Endothelial cell of coronary artery (primary cell): ENCODE results near the gene MED22. TPM values are rescaled to one million over a fixed set of nuclear protein-coding genes. Genes with fewer than 3 reads are reported as not detected.

Experiments
- total RNA-seq: library from RNA; depleted of rRNA; stranded (reverse); fragments of >200 nt; gene quantifications from 2 replicates; pipeline ENCODE4 v1.2.3, GENCODE V29; 2014

The MED22 gene
- total RNA-seq, result 13.2 and 13.9 TPM in 2 replicates

DNA sequence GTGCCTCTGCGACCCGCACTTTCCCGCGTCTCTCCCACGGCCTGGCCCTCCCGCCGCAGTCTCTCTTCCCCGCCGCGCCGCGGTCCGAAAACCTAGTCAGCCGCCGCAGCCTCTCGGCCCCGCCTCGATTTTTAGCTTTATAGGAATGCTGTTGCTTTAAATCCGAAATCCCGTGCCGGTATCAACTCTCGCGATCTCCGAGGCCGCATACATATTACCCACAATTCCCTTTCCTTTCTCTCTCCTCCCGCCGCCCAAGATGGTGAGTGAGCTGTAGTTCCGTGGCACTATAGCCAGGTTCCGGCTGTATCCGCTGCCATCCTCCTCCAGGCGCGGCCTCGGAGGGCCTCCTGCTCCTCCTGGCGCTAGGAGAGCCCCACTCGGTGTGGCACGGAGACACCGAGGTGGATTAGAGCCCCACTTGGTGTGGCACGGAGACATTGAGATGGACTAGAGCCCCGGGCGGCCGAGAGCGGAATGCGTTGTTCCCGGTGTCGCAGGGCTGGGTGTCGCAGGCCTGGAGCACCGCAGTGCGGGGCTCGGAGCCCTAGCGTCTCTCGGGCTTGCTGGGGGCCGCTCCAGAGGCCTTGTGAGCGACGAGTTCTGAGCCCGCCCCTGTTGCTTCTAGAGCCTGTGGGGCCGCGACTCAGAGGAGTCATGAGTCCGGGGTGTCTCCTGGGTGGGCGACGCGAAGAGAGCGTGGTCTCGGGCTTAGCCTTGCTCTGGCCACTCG lies at the start of gene MED22, which contains the start of gene RPL7A:
Gene MED22 (minus strand): TSS at position 147 of the 733 bp plus-strand sequence. CDS start 1,469 bp downstream, outside the sequence.
Gene RPL7A (plus strand): TSS at position 234 of the 733 bp plus-strand sequence. CDS start 26 bp downstream, at position 260.

DNA sequence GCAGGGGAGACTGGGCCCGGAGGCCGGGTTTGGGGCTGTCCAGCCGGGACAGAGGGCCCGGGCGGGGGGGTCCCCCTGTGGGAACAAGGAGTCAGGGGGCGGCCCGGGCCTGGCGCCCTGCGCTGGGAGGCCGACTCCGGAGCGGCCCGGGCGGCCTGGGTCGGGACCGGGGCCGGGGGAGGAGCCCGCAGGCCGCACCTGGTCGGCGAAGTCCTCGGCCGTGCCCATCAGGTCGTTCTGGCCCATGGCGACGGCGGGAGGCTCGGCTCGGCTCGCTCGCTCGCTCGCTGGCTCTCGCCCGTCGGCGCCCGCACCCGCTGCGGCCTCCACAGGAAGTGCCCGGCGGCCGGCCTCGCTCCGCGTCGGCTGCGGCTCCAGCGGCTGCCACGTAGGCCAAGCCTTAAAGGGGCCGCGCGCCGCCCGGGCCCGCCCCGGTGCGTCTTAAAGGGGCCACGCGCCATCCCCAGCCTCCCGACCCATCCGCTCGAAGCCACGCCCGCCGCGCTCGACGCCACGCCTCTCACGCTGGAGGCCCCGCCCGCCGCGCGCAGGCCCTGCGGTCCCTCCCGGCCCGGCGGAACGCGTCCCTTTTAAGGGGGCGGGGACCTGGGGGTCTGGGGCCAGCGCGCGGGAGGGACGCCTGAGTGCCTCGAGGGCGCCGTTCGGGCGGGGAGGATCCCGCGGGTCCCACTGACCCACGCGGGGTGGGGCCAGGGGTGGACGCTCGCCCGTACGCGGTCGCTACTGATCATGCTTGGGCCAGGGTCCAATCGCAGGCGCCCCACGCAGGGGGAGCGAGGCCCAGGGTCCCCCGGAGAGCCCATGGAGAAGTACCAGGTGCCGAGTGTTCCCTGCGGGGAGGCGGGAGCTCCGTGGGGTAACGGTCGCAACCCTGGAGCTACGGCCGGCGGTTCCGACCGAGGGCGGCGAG lies 28.1 kb upstream of the MED22 start, which contains the start of the genes STKLD1 and SURF4:
Gene STKLD1 (plus strand): TSS at position 643 of the 931 bp plus-strand sequence. CDS start 108 bp downstream, at position 751.
Gene SURF4 (minus strand): TSS at position 337 of the 931 bp plus-strand sequence. CDS start 91 bp downstream, at position 246.

DNA sequence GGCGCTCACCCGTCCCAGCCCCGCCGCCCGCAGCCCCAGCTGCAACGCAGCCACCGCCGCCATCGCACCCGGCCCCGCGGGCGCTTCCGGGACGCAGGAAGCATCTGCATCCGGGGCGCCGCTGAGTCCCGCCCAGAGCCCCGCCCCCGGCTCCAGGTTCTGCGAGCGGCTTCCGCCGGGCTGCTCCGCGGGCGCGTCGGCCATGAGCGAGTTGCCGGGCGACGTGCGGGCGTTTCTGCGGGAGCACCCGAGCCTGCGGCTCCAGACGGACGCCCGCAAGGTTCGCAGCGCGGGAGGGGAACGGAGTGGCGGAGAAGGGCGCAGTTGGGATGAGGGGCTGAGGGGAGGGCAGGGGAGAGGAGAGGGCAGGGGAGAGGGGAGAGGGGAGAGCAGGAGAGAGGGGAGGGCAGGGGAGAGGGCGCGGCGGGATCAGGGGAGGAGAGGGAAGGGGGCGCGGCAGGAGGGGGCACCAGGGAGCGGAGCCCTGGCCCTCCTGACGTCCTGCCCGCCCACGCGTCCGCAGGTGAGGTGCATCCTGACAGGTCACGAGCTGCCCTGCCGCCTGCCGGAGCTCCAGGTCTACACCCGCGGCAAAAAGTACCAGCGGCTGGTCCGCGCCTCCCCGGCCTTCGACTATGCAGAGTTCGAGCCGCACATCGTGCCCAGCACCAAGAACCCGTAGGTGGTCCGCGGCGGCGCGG lies 8.6 kb upstream of the MED22 start, which contains the start of the genes SURF1 and SURF2:
Gene SURF1 (minus strand): TSS at position 97 of the 701 bp plus-strand sequence. CDS start 34 bp downstream, at position 63.
Gene SURF2 (plus strand): TSS at position 160 of the 701 bp plus-strand sequence. CDS start 43 bp downstream, at position 203.

DNA sequence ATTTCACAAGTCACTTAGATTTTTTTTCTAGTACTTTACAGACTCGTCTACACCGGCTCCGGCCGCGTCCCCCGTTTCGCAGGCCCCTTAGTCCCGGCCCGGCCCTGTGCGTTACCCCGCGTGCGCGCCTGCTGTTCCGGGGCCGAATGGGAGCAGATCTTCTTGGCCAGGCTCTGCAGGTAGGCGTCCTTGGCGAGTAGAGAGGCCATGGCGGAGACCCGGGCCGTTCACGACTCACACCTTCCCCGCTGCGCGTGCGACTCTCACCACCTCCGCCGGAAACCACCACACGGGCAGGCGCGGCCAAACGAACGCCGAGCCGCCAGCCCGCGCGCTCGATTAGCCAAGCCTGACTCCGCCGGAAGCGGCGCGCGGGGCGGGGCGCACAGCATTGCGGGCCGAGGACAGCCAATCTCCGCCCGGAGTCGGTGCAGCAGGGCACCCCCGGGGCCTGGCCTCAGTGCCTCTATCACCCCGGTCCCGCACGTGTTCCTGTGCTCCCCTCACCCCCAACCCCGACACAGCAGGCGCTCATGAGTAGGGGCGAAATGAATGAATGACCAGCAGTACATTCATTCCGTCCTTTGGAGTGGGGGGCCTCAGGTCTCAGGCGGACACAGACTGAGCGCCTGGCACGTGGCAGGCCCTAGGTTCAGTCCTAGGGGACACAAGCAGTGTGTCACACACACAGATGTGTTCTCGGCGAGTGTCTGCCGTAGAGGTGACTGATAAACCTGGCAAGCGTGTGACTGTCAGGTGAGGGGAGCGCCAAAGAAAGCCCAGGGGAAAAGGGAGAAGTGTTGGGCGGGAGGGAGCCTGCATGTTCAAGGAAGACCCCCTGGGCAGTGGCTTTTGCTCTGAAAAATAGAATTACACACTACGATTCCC lies 11.8 kb downstream of the MED22 start, which contains the start of gene SURF6:
Gene SURF6 (minus strand): TSS at position 265 of the 888 bp plus-strand sequence. CDS start 56 bp downstream, at position 209.

Other genes with a start within 250 kb of the MED22 start
- 30.6 and 30.9 TPM in 2 replicates for gene RALGDS, start 226.9 kb downstream of the MED22 start, total RNA-seq
- 9.6 and 11.2 TPM in 2 replicates for gene GBGT1, start 184.2 kb downstream of the MED22 start, total RNA-seq
- not detected in 2 replicates for gene OBP2B, start 138.9 kb downstream of the MED22 start, total RNA-seq
- not detected in 2 replicates for gene ABO, start 72.9 kb downstream of the MED22 start, total RNA-seq
- gene SURF6, start 11.9 kb downstream of the MED22 start, total RNA-seq, result 10.6 and 13.9 TPM in 2 replicates
- gene RPL7A, start 87 bp upstream of the MED22 start, total RNA-seq, result 2,993 and 3,212 TPM in 2 replicates
- 19.9 and 27.8 TPM in 2 replicates for gene SURF1, start 8.4 kb upstream of the MED22 start, total RNA-seq
- gene SURF2, start 8.4 kb upstream of the MED22 start, total RNA-seq, result 18.7 and 19.7 TPM in 2 replicates
- gene SURF4, start 27.9 kb upstream of the MED22 start, total RNA-seq, result 376 and 383 TPM in 2 replicates
- 0.36 and 0.47 TPM in 2 replicates for gene STKLD1, start 28.2 kb upstream of the MED22 start, total RNA-seq
- gene REXO4, start 69.9 kb upstream of the MED22 start, total RNA-seq, result 20.2 and 23.5 TPM in 2 replicates
- 0.27 and 1.3 TPM in 2 replicates for gene ADAMTS13, start 74.2 kb upstream of the MED22 start, total RNA-seq
- 7.7 and 9.9 TPM in 2 replicates for gene CACFD1, start 111.8 kb upstream of the MED22 start, total RNA-seq
- gene SLC2A6, start 131.0 kb upstream of the MED22 start, total RNA-seq, result 22.2 and 27.3 TPM in 2 replicates
- not detected in 2 replicates for gene MYMK, start 176.8 kb upstream of the MED22 start, total RNA-seq
- gene ADAMTSL2, start 186.6 kb upstream of the MED22 start, total RNA-seq, result 0.75 TPM in 1 of 2 replicates, not detected in the other